GM21723 (cell line): ENCODE data around the gene CLDN19.
"Not testable (repeated sequence)": the region's sequence is repeated elsewhere in the genome, so short reads cannot be mapped to it uniquely, and the experiment has no call there.

ENCODE experiments used
- ATAC-seq: cut with Tn5 transposase; IDR thresholded peaks from one replicate; pipeline ENCODE4 v1.9.1; 2021; ENCODE audit warnings: mild to moderate bottlenecking, moderate library complexity; ENCODE audit not compliant: unreplicated experiment

The CLDN19 gene

GRCh38 chr1:42714441-42714840 lies 25.6 kb downstream of the CLDN19 start:
- not testable (repeated sequence) for ATAC-seq

GRCh38 chr1:42713293-42713692 lies 26.7 kb downstream of the CLDN19 start:
- ATAC-seq, result no peak

GRCh38 chr1:42712808-42713207 lies 27.2 kb downstream of the CLDN19 start:
- not testable (repeated sequence) for ATAC-seq

GRCh38 chr1:42703888-42704464 lies 36.1 kb downstream of the CLDN19 start:
- no peak for ATAC-seq

GRCh38 chr1:42700006-42700405 lies 40.0 kb downstream of the CLDN19 start:
- ATAC-seq, result no peak

GRCh38 chr1:42698081-42698813 lies 41.8 kb downstream of the CLDN19 start:
- no peak for ATAC-seq

GRCh38 chr1:42692911-42693310 lies 47.1 kb downstream of the CLDN19 start:
- no peak for ATAC-seq

GRCh38 chr1:42692461-42692860 lies 47.6 kb downstream of the CLDN19 start:
- ATAC-seq, result no peak

- no peak for ATAC-seq
Measured at GRCh38 chr1:42691157-42691498, 48.9 kb downstream of the CLDN19 start.

- ATAC-seq, result no peak
Measured at GRCh38 chr1:42690477-42691156, 49.4 kb downstream of the CLDN19 start.

- no peak for ATAC-seq
Measured at GRCh38 chr1:42689912-42690311, 50.1 kb downstream of the CLDN19 start.

GRCh38 chr1:42686418-42686817 lies 53.6 kb downstream of the CLDN19 start:
- ATAC-seq, result no peak

GRCh38 chr1:42684139-42684538 lies 55.9 kb downstream of the CLDN19 start:
- ATAC-seq, result no peak
